HFFc6 (cell line): Measurements from ENCODE around the gene RTN4. TPM values are rescaled to one million over a fixed set of nuclear protein-coding genes. Genes with fewer than 3 reads are reported as not detected.
A peak's percentile ranks its signal among the peaks of the same experiment; 100 is the strongest.

ENCODE experiments used
- DNase-seq: peaks from one replicate; pipeline ENCODE4 v3.0.0-alpha.2; 2018
- H3K27ac Mint-ChIP-seq: 2 replicates; pipeline ENCODE4 v1.8.0; 2020; ENCODE audit warnings: mild to moderate bottlenecking, mixed read lengths
- H3K27me3 Mint-ChIP-seq: 2 replicates; pipeline ENCODE4 v1.8.0; 2021; ENCODE audit warnings: mild to moderate bottlenecking, moderate library complexity, mixed read lengths; ENCODE audit not compliant: insufficient read depth
- H3K36me3 Mint-ChIP-seq: 2 replicates; pipeline ENCODE4 v1.8.0; 2021; ENCODE audit warnings: low read depth, mixed read lengths
- H3K4me1 Mint-ChIP-seq: 2 replicates; pipeline ENCODE4 v1.8.0; 2020; ENCODE audit warnings: low read depth, mixed read lengths
- H3K4me3 Mint-ChIP-seq: 2 replicates; pipeline ENCODE4 v1.8.0; 2020; ENCODE audit warnings: mild to moderate bottlenecking, moderate library complexity, mixed read lengths
- H3K9me3 Mint-ChIP-seq: 2 replicates; pipeline ENCODE4 v1.8.0; 2020; ENCODE audit warnings: mild to moderate bottlenecking, mixed read lengths
- total RNA-seq, 6 experiments: library from RNA; stranded (reverse); fragmentation: NEBNext Ultra II Directional; extraction: Animal tissue kit (Norgen Biotek cat#: 25700); gene quantifications; 2 replicates in 1 of 6; 3 replicates in 5 of 6; pipeline ENCODE4 v1.2.3, GENCODE V29; 2021
- TF ChIP-seq, protein P1 (sequence below): fragments of 200-600 bp; sonication (generic); IDR thresholded peaks from 2 replicates; pipeline ENCODE4 v1.5.0; 2021; ENCODE audit warnings: antibody characterized with exemption, mild to moderate bottlenecking

Gene RTN4
- total RNA-seq, 6 experiments from 2014 or later: 820 to 1,001 (median 831) TPM

DNA sequence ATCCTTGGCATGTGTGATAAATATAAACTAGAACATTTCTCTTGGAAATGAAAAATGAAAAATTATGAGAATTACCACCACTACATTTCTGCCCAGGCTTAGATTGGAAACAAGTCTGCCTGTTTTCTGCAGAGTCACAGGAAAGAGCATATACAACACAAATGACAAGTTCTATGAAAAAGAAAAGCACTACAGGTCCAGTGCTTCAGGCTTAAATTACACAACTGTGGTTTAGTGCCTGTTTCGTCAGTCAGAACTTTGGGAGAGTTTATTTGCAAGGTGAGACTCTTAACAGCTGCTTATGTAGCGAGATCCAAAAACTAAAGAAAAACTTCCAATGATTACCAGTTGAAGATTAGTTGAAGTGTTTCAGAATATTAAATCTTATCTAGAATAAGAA is 68.9 kb downstream of the RTN4 start:
- H3K4me1 Mint-ChIP-seq: peaks cover 75% of the 10 kb centered on the region
- H3K27me3 Mint-ChIP-seq: peaks cover 4% of the 10 kb centered on the region
- peaks cover 48% of the 10 kb centered on the region for H3K36me3 Mint-ChIP-seq
- DNase-seq: no peak
- TF ChIP-seq, protein P1, sequence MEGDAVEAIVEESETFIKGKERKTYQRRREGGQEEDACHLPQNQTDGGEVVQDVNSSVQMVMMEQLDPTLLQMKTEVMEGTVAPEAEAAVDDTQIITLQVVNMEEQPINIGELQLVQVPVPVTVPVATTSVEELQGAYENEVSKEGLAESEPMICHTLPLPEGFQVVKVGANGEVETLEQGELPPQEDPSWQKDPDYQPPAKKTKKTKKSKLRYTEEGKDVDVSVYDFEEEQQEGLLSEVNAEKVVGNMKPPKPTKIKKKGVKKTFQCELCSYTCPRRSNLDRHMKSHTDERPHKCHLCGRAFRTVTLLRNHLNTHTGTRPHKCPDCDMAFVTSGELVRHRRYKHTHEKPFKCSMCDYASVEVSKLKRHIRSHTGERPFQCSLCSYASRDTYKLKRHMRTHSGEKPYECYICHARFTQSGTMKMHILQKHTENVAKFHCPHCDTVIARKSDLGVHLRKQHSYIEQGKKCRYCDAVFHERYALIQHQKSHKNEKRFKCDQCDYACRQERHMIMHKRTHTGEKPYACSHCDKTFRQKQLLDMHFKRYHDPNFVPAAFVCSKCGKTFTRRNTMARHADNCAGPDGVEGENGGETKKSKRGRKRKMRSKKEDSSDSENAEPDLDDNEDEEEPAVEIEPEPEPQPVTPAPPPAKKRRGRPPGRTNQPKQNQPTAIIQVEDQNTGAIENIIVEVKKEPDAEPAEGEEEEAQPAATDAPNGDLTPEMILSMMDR: no peak
- H3K27ac Mint-ChIP-seq: no peak overlapping the region; the same call in 1 of the 2 replicates
- H3K4me3 Mint-ChIP-seq: no peak overlapping the region
- no peaks in the 10 kb centered on the region for H3K9me3 Mint-ChIP-seq

DNA sequence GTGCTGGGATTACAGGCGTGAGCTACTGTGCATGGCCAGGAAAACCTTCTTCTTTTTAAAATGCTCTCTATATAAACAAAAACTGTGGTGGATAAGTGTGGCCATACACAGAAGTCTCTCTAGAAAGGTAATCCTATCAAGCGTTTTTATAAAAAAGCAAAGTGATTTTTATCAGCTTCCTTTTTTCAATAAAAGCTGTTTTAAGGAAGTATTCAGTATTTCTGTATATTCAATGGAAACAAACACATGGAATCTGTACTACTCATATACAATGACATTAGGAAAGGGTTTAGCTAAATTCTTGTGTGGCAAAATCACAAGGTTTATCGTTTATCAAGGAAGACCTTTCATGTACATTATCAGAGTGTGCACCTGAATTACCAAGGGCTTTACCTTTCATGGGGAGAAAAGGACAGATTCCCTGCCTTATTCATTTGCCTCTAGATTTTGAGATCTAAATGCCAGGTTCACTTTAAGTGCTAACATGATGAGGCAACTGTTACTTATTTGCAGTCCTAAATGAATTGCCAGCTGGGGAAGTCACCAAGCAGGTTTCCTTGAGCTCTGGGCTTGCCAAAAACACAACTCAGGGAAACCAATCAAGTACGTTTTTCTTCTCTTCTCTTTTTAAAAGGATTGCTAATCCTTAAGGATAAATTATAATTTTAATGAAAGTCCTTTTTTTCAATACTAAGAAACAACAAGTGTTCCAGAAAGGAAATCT is 70.8 kb downstream of the RTN4 start:
- TF ChIP-seq, protein P1: no peak
- Mint-ChIP-seq H3K4me3 (no peak overlapping the region), H3K27me3 (peaks cover 8% of the 10 kb centered on the region), H3K36me3 (peaks cover 44% of the 10 kb centered on the region), H3K4me1 (peaks cover 78% of the 10 kb centered on the region), H3K27ac (peak overlapping the region; percentile 10; the same call in 1 of the 2 replicates), H3K9me3 (no peaks in the 10 kb centered on the region)
- no peak for DNase-seq

DNA sequence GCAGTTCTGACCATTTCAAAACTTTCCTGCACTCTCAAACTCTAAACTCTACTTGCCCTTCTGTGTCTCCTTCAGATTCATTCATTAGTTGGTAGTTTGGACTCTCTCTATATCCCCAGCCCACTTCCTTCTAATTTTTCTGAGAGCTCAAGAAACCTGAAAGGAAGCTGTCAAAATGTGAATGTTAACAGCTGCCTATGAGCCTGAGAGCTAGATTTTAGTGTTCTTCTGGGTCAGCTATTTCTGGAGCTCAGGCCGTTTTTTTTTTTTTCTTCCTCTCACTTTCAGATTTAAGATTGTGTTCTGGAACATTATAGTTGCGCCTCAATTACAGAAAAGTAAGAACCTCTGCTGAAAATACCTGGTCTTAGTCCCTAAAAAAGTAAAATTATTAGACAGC is 73.1 kb downstream of the RTN4 start:
- DNase-seq: no peak
- H3K27ac Mint-ChIP-seq: peak overlapping the region; percentile 73
- H3K4me1 Mint-ChIP-seq: peaks cover 74% of the 10 kb centered on the region
- H3K4me3 Mint-ChIP-seq: no peak overlapping the region
- H3K9me3 Mint-ChIP-seq: no peaks in the 10 kb centered on the region
- peaks cover 8% of the 10 kb centered on the region for H3K27me3 Mint-ChIP-seq
- peaks cover 52% of the 10 kb centered on the region for H3K36me3 Mint-ChIP-seq
- TF ChIP-seq, protein P1: no peak

GRCh38 chr2:54975598-54976492 is 74.4 kb downstream of the RTN4 start:
- peaks cover 55% of the 10 kb centered on the region for H3K36me3 Mint-ChIP-seq
- H3K4me3 Mint-ChIP-seq: no peak overlapping the region; the same call in 1 of the 2 replicates
- peak overlapping the region; percentile 73; the same call in 1 of the 2 replicates for H3K27ac Mint-ChIP-seq

GRCh38 chr2:54975175-54975574 is 75.1 kb downstream of the RTN4 start:
- H3K36me3 Mint-ChIP-seq: peaks cover 55% of the 10 kb centered on the region
- peak overlapping the region; percentile 73; the same call in 1 of the 2 replicates for H3K27ac Mint-ChIP-seq
- H3K27me3 Mint-ChIP-seq: peaks cover 8% of the 10 kb centered on the region
- TF ChIP-seq, protein P1: no peak
- H3K4me3 Mint-ChIP-seq: no peak overlapping the region
- no peak for DNase-seq
- H3K4me1 Mint-ChIP-seq: peaks cover 73% of the 10 kb centered on the region
- H3K9me3 Mint-ChIP-seq: no peaks in the 10 kb centered on the region

More at GRCh38 chr2:54975598-54976492, 74.4 kb downstream of the RTN4 start:
- DNase-seq: no peak
- TF ChIP-seq, protein P1: no peak
- peaks cover 8% of the 10 kb centered on the region for H3K27me3 Mint-ChIP-seq
- peaks cover 78% of the 10 kb centered on the region for H3K4me1 Mint-ChIP-seq
- no peaks in the 10 kb centered on the region for H3K9me3 Mint-ChIP-seq
